Measurements from ENCODE around the gene JPH3.

The JPH3 gene

DNA sequence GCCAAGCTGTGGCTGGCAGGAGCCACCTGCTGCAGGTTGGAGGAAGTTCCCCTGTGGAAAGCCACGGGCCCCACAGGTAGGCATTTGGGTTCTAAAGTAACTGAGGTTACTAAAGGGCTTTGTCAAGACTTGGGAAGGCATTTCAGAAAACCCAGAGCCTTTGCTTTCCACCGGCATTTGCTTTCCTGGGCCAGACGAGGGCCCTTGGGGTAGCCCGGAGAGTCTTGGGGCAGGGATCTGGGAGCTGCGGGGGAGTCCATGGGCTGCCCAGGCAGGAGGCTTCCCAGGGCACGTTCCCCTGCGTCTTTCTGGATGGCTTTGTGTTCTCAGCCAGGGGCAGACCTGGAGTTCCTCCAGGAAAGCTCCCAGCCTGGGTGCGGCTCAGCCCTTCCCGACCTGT lies 43.5 kb downstream of the JPH3 start:
- DNase-seq (ENCODE audit: low read depth, low spot score) = no peak
- no peak overlapping the region for H3K27ac ChIP-seq

- no peak for DNase-seq (ENCODE audit: low read depth, low spot score)
- no peak overlapping the region for H3K27ac ChIP-seq
Measured at GRCh38 chr16:87647431-87648185, 45.3 kb downstream of the JPH3 start.

DNA sequence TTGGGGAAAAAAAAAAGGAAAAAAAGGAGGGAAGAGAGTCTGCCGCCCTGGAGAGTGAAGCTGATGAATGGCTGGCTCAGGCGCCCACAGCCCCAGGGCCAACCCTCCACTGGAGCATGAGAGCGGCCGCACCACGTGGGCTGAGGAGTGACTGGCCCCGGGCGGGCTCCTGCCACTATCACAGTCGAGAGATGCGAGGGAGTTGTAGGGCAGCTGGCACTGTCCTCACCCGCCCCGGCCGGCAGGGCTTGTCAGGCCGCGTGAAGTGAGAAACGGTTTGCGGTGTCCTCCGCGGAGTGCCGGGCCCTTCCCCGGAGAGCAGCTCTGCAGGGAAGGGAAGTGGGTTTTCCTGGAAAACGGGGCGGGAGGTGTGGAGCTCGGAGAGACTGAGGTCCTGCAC lies 45.9 kb downstream of the JPH3 start:
- no peak for DNase-seq (ENCODE audit: low read depth, low spot score)
- H3K27ac ChIP-seq = no peak overlapping the region

DNA sequence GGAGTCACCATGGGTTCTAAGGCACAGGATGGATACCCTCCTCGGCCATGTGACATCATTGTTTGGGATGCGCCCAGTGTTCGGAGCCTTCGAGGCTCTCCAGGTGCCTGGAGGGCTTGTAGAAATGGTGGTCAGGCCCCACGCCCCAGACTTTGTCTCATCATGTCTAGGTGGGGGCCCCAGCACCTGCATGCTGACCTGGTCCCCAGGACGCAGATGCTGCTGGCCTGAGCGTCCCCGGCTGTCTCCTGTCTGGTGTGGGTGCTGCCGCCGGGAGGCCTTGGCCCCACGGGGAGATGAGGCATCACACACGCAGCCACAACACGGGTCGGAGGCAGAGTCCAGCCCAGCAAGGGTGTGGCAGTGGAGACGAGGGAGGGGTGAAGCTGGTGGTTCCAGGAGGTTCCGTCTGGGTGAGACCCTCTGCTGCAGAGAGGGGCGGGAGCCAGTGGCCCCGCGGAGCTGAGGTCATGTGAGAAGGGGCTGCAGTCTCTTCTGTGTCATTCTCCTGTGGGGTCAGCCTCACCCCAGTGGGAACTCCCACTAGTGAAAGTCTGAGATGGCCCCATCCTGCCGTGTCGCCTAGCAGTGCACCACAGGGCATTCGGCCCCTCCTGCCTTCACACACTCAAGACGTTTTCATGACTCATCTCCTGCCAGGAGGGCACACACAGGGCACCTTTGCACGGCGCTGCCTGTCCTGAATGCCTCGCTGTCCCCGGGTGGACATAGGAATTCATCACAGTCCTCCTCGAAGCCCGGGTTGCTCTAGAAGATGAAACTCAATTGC lies 46.6 kb downstream of the JPH3 start:
- H3K27ac ChIP-seq = no peak overlapping the region
- no peak for DNase-seq (ENCODE audit: low read depth, low spot score)

GRCh38 chr16:87652386-87652785 lies 50.1 kb downstream of the JPH3 start:
- H3K27ac ChIP-seq = no peak overlapping the region
- no peak for DNase-seq (ENCODE audit: low read depth, low spot score)

GRCh38 chr16:87652799-87653198 lies 50.5 kb downstream of the JPH3 start:
- no peak overlapping the region for H3K27ac ChIP-seq
- no peak for DNase-seq (ENCODE audit: low read depth, low spot score)

DNA sequence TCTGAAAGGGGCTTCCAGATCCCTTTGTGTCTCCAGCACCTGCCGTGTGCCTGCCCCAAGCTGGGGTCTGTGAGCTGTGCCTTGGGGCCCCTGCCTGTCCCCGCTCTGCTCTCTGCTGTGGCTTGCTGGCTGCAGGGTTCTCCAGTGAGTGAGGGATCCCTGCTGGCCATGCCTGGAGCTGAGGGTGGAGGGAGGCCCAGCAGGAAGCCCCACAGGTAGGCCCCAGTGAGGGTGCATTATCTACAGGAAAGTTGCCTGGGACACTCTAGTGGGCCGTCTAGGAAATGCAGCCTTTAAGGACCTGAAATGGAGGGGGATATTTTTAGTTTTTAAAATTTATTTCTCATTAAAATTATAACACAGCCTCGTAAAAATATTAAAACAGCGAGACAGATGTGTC lies 50.9 kb downstream of the JPH3 start:
- no peak for DNase-seq (ENCODE audit: low read depth, low spot score)
- no peak overlapping the region for H3K27ac ChIP-seq

DNA sequence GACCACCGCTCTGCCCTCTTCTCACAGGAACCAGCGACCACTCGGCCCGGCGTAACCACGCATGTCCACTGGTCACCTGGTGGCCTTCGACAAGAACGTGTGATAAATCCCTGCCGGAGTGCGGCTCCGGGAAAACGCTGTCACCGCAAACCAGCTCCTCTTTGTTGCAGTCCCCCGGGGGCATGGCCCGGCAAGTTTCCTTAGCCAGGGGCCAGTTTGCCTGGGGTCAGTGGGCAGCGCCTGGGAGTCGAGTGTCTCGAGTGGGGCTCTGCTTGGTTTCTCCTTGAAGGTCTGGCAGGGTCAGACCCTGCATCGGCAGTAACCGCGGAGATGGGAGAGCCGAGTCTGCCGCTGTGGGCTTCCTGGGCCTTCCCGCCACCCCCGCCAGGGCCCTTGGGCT lies 52.5 kb downstream of the JPH3 start:
- no peak overlapping the region for H3K27ac ChIP-seq
- DNase-seq (ENCODE audit: low read depth, low spot score) = no peak

DNA sequence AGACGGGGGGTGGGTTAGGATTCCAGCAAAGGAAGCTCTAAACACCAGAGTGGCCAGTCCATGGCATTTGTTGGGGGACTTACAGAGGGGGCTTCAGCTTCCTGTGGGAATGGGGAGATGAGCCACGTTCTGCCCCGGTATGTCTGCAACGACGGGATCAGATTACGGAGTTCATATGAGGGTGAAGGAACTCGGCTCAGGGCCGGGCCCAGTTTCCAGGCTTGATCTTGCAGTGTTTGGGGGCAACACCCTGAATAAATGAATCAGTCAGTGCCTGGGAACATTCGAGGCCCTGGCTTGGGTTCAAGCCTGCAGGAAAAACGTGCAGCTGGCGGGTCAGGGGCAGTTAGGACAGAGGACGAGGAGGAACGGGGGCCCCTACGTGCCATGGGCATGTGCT lies 54.0 kb downstream of the JPH3 start:
- H3K27ac ChIP-seq = no peak overlapping the region
- no peak for DNase-seq (ENCODE audit: low read depth, low spot score)

DNA sequence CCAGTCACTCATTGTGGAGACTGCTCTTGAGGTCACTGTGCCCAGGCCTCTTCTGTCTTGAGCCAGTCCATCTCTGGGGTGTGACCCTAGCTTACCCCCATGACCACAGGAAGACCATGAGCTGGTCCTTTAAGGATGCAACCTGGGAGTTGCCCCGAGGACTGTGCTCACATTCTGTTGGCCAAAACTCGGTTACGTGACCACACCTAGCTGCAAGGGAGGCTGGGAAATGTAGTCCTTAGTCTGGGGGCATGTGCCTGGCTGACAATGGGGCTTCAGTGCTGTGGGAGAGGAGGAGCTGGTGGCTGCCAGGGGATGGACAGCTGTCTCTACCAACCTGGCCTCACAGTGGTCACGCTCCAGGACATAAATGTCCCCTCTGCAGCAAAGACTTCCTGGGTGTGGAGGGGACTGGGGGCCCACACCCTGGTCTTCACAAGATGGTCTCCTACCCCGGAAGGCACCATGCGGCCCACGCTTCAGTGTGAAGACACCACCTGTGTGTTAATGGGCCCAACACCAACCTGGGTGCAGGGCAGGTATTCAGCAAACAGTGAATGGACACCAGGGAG lies 55.4 kb downstream of the JPH3 start:
- H3K27ac ChIP-seq = no peak overlapping the region
- DNase-seq (ENCODE audit: low read depth, low spot score) = no peak

DNA sequence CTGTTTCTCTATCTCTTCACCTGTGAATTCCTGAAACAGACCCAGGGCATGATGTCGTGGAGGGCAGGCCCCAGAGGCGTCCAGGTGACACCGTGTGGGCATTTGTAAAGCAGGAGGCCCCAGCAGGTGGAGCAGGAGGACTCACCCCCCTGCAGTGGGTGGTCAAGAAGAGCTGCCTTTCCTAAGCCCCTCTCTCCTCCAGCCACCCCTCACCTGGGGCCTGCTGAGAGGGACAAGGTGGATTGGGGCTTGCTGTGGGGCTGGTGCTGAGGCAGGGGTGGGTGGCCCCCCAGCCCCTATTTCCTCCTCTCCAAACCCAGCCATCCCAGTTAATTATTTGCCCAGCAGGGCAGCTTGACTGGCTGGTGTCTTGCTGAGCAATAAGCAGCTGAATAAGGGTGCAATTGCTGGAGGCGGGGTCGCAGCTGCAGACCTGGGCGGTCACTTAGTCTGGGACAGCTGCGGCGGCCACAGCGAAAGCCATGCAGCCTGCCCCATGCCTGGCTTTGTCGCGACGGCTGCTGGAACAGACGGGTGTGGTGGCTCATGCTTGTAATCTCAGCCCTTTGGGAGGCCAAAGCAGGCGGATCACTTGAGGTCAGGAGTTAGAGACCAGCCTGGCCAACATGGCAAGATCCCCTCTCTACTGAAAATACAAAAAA lies 56.4 kb downstream of the JPH3 start:
- DNase-seq (ENCODE audit: low read depth, low spot score) = no peak
- H3K27ac ChIP-seq = no peak overlapping the region

- no peak overlapping the region for H3K27ac ChIP-seq
- DNase-seq (ENCODE audit: low read depth, low spot score) = no peak
Measured at GRCh38 chr16:87661561-87661960, 59.3 kb downstream of the JPH3 start.

GRCh38 chr16:87662254-87663204 lies 60.2 kb downstream of the JPH3 start:
- no peak for DNase-seq (ENCODE audit: low read depth, low spot score)
- H3K27ac ChIP-seq = no peak overlapping the region

DNA sequence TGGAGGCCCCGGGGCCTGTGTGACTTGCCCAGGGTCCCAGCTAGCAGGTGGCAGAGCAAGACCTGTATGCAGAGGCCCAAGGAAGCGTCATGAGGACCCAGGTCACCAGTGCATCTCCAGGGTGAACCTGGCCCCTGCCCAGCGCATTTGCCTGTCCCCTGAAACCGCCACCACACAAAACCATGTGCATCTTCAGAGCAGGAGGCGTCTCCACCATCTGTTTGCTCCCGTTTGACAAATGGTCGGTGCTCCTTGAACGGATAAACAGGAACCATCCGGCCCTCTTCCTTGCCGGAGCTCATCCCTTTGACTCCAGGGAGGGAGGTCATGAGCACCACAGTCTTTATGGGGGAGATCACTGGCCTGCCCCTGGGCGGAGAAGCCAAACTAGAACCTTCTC lies 62.5 kb downstream of the JPH3 start:
- no peak for DNase-seq (ENCODE audit: low read depth, low spot score)
- H3K27ac ChIP-seq = no peak overlapping the region

GRCh38 chr16:87665193-87665592 lies 62.9 kb downstream of the JPH3 start:
- no peak for DNase-seq (ENCODE audit: low read depth, low spot score)
- no peak overlapping the region for H3K27ac ChIP-seq

- DNase-seq (ENCODE audit: low read depth, low spot score) = no peak
- H3K27ac ChIP-seq = no peak overlapping the region
Measured at GRCh38 chr16:87666919-87667318, 64.6 kb downstream of the JPH3 start.

DNA sequence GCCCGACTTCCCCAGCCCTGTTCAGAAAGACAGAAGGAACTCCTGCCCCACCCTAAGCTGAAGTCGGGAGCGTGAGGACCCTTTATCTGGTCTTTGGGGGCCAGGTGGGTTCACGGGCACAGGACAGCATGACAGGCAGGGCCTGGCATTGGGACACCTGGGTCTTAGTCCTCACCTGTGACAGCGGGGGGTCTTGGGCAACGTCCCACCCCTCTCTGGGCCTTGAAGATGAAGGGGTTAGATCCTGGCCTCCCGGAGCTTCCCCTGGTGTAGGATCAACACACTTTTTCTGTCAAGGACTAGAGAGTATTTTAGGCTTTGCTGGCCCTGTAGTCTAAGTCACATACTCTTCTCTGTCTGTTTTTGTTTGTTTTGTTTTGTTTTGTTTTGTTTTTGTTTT lies 65.1 kb downstream of the JPH3 start:
- no peak for DNase-seq (ENCODE audit: low read depth, low spot score)
- H3K27ac ChIP-seq = no peak overlapping the region

DNA sequence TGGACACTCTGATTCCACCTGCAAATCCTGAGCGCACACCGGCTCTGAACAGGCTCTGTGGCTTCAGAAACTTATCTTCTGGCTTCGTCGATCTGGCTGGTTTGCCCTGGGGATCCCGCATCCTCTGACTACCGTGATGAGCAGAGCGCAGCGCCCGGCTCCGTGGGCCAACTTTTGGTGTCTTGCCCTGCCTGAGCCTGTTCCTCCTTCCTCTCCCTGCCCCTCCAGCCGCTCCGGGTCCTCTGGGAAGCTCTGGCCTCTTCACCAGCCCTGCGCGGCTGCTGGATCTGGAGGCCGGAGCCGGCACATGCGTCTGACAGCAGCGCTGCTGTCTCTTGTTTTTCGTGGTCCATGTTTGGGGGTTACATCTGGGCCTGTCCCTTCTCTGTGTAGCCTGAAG lies 65.6 kb downstream of the JPH3 start:
- H3K27ac ChIP-seq = no peak overlapping the region

DNA sequence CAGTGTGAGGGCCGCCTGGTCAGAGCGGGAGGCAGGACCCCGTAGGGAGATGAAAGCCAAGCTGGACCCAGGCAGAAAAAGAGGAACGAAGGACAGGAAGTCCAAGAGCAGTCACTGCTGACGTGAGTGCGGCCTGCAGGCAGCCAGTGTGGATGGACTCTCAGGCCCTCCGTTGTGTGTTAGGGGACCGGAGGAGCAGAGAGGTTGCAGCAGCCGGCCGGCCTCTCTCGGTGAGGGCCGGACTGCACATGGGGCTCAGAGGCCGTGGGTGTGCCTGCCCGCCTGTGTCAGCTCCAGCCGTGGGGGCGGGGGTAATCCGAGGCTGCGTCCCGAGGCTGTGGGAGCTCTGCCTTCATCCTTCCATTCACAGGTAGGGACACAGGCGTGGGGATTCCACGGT lies 67.4 kb downstream of the JPH3 start:
- no peak for DNase-seq (ENCODE audit: low read depth, low spot score)
- no peak overlapping the region for H3K27ac ChIP-seq

More for the DNA sequence above, 65.6 kb downstream of the JPH3 start:
- DNase-seq (ENCODE audit: low read depth, low spot score) = no peak

GRCh38 chr16:87671221-87671620 lies 68.9 kb downstream of the JPH3 start:
- no peak for DNase-seq (ENCODE audit: low read depth, low spot score)
- no peak overlapping the region for H3K27ac ChIP-seq

Measured in epithelial cell of prostate (primary cell).